Measurements from ENCODE around the gene PPP1R3E. TPM values are rescaled to one million over a fixed set of nuclear protein-coding genes. Genes with fewer than 3 reads are reported as not detected.

Gene PPP1R3E
- total RNA-seq, 1 donor from 2014 or later, result 26.6 TPM

DNA sequence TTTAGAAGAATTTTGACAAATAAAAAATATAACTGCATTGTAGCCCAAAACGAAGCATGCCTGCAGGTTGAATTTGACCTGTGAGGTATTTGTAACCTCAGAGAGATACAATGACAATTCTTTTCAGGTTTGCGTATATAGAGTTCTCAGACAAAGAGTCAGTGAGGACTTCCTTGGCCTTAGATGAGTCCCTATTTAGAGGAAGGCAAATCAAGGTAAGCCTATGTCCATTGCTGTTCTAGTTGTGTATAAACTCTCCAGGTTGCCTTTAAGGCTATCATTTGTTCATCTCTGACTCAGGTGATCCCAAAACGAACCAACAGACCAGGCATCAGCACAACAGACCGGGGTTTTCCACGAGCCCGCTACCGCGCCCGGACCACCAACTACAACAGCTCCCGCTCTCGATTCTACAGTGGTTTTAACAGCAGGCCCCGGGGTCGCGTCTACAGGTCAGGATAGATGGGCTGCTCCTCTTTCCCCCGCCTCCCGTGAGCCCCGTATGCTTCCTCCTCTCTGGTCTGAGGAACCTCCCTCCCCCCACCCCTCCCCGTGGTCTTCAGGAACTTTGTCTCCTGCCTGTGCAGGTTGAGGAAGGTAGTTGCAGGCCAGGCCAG is 21.3 kb upstream of the PPP1R3E start:
- intact Hi-C loops (cut with micrococcal nuclease), result loop anchor here (5.0 to 10.0 kb wide), 5 partner anchors 452 to 1351 kb away; partner anchors contain the start of genes CHMP4A, DAD1, LRP10 and SDR39U1

DNA sequence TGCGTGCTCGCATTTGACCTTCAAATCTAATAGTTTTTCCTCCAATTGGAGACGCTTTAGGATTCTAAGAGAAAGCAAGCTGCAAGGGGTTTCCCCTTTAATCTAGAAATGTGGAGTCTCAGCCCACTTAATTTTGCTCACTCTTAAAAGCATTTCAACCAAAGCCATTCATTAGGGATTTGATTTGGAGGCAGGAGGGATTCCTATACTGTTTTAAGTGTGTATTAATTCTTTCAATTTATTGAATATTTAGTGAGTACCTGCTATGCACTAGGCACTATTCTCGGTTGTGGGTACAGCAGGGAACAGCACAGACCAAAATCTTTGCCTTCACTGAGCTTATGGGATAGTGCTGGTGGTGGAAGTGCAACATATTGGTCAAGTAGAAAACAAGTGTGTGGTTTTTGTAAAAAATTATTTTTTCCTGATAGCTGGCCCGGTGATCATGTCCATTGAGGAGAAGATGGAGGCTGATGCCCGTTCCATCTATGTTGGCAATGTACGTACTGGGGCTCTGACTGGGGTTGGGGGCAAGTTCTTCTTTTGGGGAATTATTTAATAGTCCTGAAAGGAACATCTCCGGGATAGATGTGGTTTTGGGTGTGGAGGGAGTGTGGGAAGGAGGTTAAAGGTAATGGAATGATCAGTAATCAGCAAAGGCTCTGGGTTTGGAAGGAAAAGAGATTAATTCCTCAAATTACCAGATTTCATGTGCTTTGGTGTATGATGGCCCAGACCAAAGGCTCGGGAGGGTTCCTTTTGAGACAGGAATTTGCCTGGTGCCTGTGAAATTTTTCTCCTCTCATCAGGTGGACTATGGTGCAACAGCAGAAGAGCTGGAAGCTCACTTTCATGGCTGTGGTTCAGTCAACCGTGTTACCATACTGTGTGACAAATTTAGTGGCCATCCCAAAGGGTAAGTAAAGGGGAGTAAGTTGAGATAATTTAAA is 20.2 kb upstream of the PPP1R3E start:
- intact Hi-C loops (cut with micrococcal nuclease), result loop anchor here (1.0 to 10.0 kb wide), 6 partner anchors 58 to 1352 kb away; partner anchors contain the start of genes CHMP4A, DAD1, LRP10 and SDR39U1

DNA sequence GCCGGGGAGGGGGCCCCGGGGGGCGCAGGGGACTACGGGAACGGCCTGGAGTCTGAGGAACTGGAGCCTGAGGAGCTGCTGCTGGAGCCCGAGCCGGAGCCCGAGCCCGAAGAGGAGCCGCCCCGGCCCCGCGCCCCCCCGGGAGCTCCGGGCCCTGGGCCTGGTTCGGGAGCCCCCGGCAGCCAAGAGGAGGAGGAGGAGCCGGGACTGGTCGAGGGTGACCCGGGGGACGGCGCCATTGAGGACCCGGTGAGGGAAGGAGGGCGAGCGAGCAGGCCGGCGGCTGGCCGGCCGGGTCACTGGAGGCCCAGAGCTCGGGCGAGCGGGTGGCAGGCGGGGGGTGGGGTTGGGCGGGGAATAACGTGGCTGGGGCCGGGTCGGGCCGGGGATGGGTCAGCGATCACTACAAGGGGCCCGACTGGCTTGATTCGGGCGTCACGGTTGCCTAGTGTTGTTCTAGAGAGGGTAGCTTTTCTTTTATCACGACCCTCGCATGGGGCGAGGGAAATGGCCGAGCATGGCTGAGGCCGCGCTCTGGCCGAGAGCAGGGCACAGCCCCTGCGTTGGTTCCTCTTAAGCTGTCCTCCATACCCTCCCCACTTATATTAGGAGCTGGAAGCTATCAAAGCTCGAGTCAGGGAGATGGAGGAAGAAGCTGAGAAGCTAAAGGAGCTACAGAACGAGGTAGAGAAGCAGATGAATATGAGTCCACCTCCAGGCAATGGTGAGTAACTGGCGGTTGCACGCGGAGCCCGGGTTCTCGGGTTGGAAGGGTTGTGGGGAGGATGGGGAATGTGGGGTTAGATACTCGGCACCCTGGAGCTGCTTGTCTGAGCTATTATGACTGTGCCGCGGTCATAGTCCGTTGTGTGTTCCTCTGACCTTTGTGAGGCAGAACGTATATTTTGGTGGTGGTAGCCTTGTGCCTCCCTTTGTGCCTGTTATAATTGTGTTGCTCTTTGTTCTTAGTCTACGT is 19.2 kb upstream of the PPP1R3E start:
- intact Hi-C loops (cut with micrococcal nuclease), result loop anchor here (1.0 to 10.0 kb wide), 16 partner anchors 21 to 1353 kb away; partner anchors contain the start of genes ACIN1, C14orf119, CHMP4A and DAD1

DNA sequence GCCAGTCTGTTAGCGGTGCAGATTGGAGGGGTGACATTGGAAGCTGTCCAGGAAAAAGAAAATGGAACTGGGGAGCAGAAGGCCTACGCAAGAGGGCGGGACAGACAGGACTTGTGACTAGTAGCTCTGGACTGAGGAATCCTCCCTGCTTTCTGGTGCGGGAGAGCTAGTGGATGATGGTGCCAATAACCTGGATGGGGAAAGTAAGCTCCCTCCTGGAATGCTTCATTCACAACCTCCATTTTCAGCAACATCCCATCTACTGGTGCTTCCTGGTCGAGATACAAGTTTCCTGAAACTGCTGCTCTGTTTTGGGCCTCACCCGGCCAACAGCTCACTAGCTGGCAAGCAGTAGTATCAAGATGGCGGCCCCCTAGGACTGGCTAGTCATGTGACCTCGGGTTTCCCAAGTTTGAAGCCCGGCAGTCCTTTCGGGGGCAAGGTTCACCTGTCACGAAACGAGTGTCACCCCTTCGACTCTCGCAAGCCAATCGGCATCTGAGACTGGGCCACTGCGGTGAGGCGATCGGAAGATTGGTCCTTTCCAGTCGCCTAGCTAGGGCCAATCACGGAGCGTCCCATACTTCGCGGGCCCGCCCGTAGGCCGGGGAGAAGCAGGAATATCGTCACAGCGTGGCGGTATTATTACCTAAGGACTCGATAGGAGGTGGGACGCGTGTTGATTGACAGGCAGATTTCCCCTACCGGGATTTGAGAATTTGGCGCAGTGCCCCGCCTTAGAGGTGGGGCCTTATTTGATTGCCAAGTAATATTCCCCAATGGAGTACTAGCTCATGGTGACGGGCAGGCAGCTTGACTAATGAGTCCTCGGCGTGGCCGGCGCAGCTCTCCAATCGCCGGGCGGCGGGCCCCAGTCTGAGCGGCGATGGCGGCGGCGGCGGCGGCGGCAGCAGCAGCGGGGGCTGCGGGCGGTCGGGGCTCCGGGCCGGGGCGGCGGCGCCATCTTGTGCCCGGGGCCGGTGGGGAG is 18.2 kb upstream of the PPP1R3E start, which contains the start of gene PABPN1:
Gene PABPN1 (plus strand): TSS at position 874 of the 988 bp plus-strand sequence. CDS start 13 bp downstream, at position 887.
- intact Hi-C loops (cut with micrococcal nuclease), result loop anchor here (1.0 to 10.0 kb wide), 15 partner anchors 20 to 1354 kb away; partner anchors contain the start of genes ACIN1, C14orf119, CHMP4A and DAD1

DNA sequence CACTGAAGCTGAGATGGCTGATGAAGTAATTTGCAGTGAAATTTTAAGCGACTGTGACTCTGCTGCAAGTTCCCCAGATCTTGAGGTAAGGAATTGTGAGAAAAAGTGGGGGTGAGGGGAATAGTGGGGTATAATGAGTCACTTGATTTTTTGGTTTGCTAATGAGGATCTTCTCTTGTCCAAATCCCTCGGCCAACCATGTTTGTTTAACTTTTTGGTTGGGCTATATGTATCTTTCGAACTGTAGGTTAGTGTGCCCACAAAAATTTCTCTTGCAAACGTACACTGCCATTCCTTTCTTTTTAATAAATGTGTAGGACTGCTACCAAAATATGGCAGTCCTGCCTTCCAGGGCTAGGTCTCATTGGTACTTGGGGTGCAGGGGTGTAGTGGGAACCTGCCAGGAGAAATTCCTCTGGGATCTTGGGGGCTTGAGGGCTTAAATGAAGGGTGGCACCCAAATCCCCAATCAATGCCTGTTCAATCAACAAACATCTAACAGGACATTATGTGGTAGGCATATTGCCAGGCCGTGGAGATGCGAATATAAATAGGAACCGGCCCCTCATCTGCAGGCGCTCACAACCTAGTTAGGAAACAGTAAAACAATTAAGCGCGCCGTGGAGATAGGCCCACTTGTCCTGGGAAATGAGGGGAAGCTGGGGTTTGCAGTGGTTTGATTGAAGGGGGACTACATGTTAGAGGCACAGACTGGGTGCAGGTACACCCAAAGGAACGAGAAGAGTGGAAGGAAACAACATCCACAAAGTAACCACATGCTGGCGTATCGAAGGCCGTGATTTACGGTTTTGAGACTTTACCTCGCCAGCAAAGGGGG is 17.3 kb upstream of the PPP1R3E start:
- intact Hi-C loops (cut with micrococcal nuclease), result loop anchor here (5.0 to 10.0 kb wide), 5 partner anchors 448 to 1355 kb away; partner anchors contain the start of genes CHMP4A, DAD1, LRP10 and SDR39U1

DNA sequence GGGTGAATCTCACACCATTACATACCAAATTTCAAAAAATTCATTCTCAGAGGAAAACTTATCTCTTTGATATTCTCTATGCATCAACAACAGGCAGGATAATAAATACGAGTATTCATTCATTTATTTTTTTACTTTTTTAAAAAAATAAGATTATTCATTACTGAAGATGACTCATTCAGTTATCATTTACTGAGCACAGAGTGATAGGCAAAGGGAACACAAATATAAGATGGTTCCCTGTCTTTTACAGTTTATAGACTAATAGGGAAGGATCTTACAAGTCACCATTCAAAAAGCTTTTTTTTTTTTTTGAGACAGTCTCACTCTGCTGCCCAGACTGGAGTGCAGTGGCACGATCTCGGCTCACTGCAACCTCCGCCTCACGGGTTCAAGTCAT is 13.6 kb upstream of the PPP1R3E start:
- intact Hi-C loops (cut with micrococcal nuclease), result no loop called here

DNA sequence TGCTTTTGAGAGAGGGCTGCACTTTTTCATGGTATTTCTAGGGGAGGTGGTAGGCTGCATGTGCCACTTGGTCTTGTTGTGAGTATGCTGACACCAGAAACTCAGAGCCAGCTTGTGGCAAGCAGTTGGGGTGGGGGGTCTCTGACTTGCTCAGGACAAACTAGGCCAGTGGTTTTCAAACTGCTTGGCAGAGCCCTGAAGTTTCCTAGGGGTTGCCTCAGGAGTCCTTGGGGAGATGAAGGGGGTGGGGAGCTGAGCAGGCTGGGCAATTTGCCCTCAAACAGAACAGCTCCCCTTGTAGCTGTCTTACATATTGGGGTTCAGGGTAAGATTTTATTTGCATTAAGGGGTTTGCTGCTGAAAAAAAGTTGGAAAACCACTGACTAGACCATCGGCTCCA is 7.9 kb upstream of the PPP1R3E start:
- intact Hi-C loops (cut with micrococcal nuclease), result no loop called here

DNA sequence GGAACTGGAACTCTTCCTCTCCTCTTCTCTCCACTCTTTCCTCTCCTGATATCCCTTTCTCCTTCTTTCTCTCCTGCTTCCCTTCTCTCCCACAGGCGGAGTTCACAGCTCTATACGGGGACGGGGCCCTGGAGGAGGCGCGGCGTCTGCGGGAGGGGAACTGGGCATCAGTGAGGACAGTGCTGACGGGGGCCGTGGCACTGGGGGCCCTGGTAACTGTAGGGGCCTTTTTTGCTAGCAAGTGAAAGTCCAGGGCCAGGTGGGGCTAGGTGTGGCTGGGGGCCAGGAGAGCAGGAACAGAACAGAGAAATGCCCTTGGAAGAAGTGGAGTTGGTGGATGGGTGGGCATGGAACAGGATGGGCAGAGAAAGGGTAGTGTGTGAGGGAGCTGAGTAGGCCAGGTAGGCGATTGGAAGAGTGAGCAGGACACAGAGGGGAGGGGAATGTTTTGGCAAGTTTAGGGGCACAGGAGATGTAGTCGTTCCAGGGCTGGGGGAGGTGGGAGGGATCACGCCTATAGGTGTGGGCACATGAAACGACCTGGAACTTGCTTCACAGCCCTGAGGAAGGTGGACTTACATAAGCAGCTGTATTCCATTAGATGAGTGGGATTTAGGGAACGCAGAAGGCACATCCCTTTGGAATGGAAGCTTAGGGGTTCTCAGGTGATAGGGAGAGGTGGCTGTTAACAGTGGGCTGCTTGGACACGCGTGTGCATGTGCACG is 6.2 kb upstream of the PPP1R3E start:
- intact Hi-C loops (cut with micrococcal nuclease), result loop anchor here (10.0 kb wide), 2 partner anchors 754 to 836 kb away; partner anchors contain the start of genes EMC9, PSME2 and RNF31

DNA sequence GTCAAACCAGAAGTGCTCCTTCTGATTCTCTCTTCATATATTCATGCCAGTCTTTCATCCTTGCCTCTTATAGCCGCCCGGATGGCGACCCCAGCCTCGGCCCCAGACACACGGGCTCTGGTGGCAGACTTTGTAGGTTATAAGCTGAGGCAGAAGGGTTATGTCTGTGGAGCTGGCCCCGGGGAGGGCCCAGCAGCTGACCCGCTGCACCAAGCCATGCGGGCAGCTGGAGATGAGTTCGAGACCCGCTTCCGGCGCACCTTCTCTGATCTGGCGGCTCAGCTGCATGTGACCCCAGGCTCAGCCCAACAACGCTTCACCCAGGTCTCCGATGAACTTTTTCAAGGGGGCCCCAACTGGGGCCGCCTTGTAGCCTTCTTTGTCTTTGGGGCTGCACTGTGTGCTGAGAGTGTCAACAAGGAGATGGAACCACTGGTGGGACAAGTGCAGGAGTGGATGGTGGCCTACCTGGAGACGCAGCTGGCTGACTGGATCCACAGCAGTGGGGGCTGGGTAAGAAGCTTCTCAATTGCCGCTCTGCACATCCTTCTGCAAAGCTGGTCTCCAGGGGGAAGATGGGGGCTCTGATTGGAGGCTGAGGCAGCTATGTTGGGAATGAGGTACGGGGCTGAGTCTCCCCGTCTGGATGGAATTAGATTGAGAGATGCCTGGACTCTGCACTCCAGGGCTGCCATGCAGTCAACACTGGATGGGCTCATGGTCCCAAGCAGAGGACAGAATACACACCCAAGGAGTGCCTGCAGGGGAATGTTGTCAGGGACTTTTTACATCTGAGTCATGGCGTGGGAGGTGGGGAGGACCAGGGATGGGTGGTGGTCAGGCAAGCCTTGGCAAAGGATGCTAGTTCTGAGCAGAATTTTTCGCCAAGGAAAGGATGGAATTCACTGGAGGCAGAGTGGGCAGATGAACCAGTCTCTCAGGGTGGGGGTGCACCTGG is 5.3 kb upstream of the PPP1R3E start:
- intact Hi-C loops (cut with micrococcal nuclease), result loop anchor here (10.0 kb wide), 2 partner anchors 753 to 837 kb away; partner anchors contain the start of genes EMC9, PSME2 and RNF31

DNA sequence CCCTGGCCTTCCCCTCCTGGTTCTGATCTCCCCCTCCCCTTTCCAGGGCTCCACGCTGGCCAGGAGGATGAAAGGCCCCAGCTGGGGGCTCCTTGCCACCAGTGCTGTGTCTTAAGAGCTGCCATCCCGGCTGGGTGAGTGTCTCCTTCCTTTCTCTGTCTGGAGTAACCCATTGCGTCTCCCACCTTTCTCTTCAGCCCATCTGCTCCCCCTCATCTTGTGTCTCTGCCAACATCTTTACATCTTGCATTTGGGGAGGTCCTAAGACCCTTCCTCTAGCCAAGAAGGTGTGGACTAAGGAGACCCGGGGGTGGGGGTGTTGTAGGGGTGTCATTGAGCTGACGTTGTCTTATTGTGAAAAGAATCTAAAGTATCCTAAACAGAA is 4.5 kb upstream of the PPP1R3E start:
- intact Hi-C loops (cut with micrococcal nuclease), result loop anchor here (10.0 kb wide), 2 partner anchors 752 to 838 kb away; partner anchors contain the start of genes EMC9, PSME2 and RNF31

DNA sequence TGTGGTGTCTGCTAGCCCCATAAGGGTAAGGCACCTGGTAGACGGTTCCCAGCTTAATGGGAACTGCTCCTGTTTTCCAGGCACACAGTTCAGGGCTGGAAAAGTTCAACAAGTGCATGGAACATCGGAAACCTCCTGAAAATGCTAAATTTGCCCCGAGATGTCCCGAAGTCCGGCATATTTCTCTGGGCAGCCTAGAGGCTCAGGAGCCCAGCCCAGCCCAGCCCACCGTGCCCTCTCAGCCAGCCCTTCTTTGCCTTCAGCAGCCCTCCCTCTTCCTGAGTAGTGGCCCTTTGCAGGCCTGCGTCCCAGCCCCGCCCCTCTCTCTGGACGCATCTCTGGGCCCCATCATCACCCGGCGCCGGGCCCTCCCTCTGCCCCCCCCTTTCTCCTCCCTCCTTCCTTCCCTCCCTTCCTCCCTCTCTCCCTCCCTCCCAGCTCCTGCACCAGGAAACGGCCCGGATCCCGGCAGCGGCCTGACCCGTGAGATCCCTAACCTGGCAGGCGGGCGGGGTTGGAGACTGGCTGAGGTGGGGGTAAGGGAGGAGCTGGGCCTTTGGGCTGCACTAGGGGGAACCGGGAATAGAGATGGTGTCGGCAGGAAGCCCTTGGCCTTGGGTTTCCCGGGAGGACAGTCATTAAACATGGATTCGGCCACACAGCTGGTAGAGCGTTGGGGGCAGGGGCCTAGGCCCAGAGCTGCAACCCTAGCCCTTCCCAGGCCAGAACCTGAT is 3.9 kb upstream of the PPP1R3E start, which contains the start of gene BCL2L2:
Gene BCL2L2 (plus strand): TSS at position 422 of the 734 bp plus-strand sequence. CDS start 935 bp downstream, outside the sequence.
- intact Hi-C loops (cut with micrococcal nuclease), result loop anchor here (10.0 kb wide), 2 partner anchors 752 to 838 kb away; partner anchors contain the start of genes EMC9, PSME2 and RNF31

DNA sequence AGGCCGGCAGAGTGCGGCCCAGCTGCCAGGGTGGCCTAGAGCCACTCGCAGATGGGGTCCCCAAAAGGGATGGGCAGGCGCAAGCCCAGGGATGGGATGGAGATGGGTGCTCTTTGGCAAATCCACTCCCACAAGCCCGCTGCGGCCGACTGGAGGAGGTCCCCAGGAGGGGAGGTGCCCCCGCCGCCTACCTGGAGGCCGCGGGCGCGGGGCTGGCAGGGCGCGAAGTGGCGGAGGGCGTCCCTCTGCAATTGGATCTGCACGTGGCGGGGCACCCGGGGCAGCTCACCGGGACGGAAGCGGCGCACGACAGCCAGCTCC is 730 bp downstream of the PPP1R3E start:
- intact Hi-C loops (cut with micrococcal nuclease), result loop anchor here (1.0 to 10.0 kb wide), 18 partner anchors 16 to 1920 kb away; partner anchors contain the start of genes ACIN1, C14orf119, C14orf93 and EMC9

DNA sequence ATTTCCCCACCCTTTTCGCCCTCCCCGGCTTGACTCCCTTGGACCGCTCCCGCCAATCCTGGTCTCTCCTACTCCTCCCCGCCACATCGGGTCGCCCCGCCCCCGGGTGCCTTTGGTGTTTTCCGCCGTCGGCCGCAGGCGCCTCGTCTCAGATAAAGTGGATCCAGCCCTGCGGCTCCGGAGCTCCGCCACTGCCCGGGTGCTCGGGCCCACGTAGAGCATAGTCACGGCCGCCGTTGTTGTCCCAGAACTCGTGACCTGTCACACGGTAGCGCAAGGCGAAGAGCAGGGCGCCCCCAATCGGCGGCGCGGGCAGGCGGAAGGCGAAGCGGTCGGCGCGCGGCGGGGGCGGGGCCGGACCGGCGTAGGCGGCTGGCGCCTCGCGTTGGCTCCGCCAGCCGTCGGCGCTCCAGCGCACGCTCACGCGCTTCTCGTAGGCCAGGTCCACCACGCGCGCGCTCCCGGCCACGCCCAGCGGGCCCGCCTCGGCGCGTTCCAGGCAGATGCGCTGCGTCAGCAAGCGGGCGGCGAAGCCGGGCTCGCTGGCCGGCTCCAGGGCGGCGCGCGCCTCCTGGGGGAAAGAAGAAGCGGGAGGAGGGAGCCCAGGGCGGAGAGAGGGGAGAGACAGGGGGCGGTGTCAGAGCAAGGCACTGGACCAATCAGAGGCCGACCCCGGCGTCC is 1.2 kb downstream of the PPP1R3E start:
- intact Hi-C loops (cut with micrococcal nuclease), result loop anchor here (1.0 to 10.0 kb wide), 17 partner anchors 15 to 1919 kb away; partner anchors contain the start of genes ACIN1, C14orf119, C14orf93 and EMC9

DNA sequence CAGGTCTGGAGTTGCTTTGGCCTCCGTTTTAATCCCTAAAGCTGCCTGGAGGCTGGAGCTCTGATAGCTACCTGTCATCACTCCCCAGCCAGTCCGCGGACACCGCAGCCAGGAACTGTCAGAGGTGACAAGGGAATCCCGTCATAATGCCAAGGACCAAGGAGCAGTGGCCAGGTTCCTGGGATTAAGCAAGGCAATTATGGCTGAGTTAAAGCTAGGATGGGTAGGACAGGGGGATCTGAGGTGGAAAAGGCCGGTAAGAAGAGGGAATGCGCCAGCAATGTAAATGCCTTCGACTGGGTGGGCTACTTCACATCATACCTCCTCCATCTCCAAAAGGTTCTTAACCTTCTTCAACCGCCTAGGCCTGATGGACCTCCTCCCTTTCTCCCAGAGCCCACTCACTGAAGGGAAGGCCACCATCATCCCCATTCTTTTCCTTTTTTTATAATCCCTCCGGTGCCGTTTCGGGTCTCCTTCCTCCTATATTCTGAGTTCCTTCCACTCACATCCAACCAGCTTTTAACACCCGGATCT is 1.9 kb downstream of the PPP1R3E start:
- intact Hi-C loops (cut with micrococcal nuclease), result loop anchor here (1.0 to 10.0 kb wide), 17 partner anchors 14 to 1918 kb away; partner anchors contain the start of genes ACIN1, C14orf119, C14orf93 and EMC9
